SIG-M5 (cell line): ENCODE results near the gene ASPHD1.
A peak's percentile ranks its signal among the peaks of the same experiment; 100 is the strongest.
"Not testable (repeated sequence)": the region's sequence is repeated elsewhere in the genome, so short reads cannot be mapped to it uniquely, and the experiment has no call there.

Experiments used
- DNase-seq: peaks from one replicate; lab custom pipeline; 2025; lab: John Stamatoyannopoulos, UW

The ASPHD1 gene

GRCh38 chr16:29907973-29908372 lies 7.7 kb downstream of the ASPHD1 start:
- no peak for DNase-seq

GRCh38 chr16:29908719-29909220 lies 8.5 kb downstream of the ASPHD1 start:
- DNase-seq = no peak

- DNase-seq = peak; percentile 44
Observed at GRCh38 chr16:29909391-29909790, 9.1 kb downstream of the ASPHD1 start.

- DNase-seq = not testable (repeated sequence)
Observed at GRCh38 chr16:29909851-29910250, 9.6 kb downstream of the ASPHD1 start.

- no peak for DNase-seq
Observed at GRCh38 chr16:29910819-29911675, 10.8 kb downstream of the ASPHD1 start.

- no peak for DNase-seq
Observed at GRCh38 chr16:29911676-29912010, 11.4 kb downstream of the ASPHD1 start.

- no peak for DNase-seq
Observed at GRCh38 chr16:29912087-29912486, 11.8 kb downstream of the ASPHD1 start.

- no peak for DNase-seq
Observed at GRCh38 chr16:29913514-29913913, 13.2 kb downstream of the ASPHD1 start.

GRCh38 chr16:29915590-29916247 lies 15.4 kb downstream of the ASPHD1 start:
- no peak for DNase-seq

- DNase-seq = no peak
Observed at GRCh38 chr16:29916979-29917378, 16.7 kb downstream of the ASPHD1 start.

GRCh38 chr16:29920288-29921033 lies 20.2 kb downstream of the ASPHD1 start:
- no peak for DNase-seq

- DNase-seq = no peak
Observed at GRCh38 chr16:29921034-29921385, 20.7 kb downstream of the ASPHD1 start.

GRCh38 chr16:29922326-29922725 lies 22.0 kb downstream of the ASPHD1 start:
- DNase-seq = no peak

- no peak for DNase-seq
Observed at GRCh38 chr16:29922986-29923501, 22.8 kb downstream of the ASPHD1 start.

- DNase-seq = no peak
Observed at GRCh38 chr16:29925105-29925756, 24.9 kb downstream of the ASPHD1 start.

GRCh38 chr16:29925781-29926710 lies 25.8 kb downstream of the ASPHD1 start, which contains the start of gene KCTD13:
TSS of gene KCTD13 (minus strand) at chr16:29926226. CDS start at chr16:29926033, 193 bp downstream.
- DNase-seq = peak; percentile 14

- DNase-seq = no peak
Observed at GRCh38 chr16:29926711-29927052, 26.4 kb downstream of the ASPHD1 start.

GRCh38 chr16:29927070-29927905 lies 27.0 kb downstream of the ASPHD1 start:
- DNase-seq = no peak

- DNase-seq = not testable (repeated sequence)
Observed at GRCh38 chr16:29931750-29932149, 31.5 kb downstream of the ASPHD1 start.

GRCh38 chr16:29940656-29941055 lies 40.4 kb downstream of the ASPHD1 start:
- DNase-seq = no peak
